Measurements from ENCODE around the gene ICA1L.
"Not testable (repeated sequence)": the region's sequence is repeated elsewhere in the genome, so short reads cannot be mapped to it uniquely, and the experiment has no call there.

The ICA1L gene
- total RNA-seq, result 1.0 to 3.9 (median 2.4) reads per million in 18 experiments

GRCh38 chr2:202871300-202872141 lies at the start of gene ICA1L:
TSS of gene ICA1L (minus strand) at chr2:202871766. CDS start at chr2:202829009, 42,757 bp downstream.
- peak; percentile 30 to 50 for DNase-seq

DNA sequence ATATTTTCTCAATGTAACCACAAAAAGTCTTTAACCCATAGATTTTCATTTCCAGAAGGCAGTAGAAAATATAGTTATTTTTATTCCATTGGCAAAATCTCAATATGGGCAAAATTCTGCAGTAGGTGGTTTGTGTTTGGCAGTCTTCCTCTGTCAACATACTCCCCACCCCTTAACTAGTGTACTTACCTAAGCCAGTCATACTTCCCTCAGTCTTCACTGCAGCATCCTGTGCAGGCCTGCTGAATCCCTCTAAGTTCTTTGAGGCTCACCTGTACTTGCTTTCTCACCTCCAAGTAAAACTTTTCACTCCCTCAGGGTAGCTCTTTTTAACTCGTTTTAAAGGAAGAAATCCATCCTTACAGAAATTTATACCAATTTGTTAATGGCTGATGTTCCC lies 47.3 kb upstream of the ICA1L start:
- DNase-seq, result no peak

DNA sequence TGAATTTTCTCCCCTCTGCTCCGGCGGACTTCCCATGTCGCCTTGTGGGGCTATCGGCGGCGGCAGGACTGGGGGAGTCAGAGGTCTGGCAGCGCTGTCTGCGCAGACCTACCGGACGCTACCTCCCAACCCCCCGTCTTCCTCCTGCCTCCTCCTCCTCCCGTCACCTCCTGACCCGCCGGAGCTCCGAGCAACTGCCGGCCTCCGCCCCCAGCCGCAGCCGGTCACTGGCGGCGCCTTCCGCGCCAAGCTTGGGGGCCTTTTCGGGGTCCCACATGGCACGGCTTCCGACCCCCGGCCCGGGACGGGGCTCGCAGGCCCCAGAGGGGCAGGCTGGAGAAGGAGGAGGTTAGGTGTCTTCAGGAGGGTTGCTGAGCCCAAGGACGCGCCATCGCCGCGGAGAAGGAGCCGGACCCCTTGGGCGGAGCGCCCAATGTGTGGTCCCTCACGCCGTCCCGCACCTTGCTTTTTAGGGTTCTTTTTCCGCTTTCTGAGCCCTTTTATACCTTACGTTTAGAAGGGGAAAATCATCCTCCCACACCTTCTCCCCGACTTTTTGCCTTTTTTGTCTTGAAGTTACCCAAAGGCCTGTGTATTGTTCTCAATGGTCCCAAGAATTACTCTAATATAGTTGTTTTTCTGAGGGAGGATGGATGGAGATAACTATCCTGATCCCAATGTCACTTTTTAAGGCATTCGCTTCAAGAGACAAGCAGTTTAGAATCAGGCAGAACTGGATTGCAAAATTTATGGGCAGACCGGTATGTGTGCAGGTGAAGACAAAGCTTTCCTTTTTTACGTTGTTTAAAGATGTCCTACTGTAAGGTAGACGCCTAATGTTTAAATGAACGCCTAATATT lies 41.0 kb upstream of the ICA1L start:
- not testable (repeated sequence) for DNase-seq

GRCh38 chr2:202911512-202912341 lies 40.2 kb upstream of the ICA1L start, which contains the start of the genes CARF and WDR12:
TSS of gene CARF (plus strand) at chr2:202912275. CDS start at chr2:202941903, 29,628 bp downstream.
TSS of gene WDR12 (minus strand) at chr2:202911673. CDS start at chr2:202911476, 197 bp downstream.
- DNase-seq, result peak; percentile 93 to 95

DNA sequence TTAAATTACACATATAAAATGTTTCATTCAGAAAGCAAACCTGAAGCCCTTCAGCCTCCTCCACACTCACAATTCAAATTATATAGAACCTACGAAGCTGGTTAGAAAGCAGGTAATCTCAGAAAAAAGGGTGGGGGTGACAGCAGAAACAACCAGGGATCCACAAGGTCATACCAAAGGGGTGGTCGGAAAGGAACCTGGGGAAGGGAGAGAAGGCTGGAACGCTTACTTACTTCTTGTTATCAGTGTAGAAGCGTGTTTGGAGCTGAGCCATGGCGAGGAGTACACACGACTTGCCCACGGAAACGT lies 39.6 kb upstream of the ICA1L start:
- DNase-seq, result no peak

DNA sequence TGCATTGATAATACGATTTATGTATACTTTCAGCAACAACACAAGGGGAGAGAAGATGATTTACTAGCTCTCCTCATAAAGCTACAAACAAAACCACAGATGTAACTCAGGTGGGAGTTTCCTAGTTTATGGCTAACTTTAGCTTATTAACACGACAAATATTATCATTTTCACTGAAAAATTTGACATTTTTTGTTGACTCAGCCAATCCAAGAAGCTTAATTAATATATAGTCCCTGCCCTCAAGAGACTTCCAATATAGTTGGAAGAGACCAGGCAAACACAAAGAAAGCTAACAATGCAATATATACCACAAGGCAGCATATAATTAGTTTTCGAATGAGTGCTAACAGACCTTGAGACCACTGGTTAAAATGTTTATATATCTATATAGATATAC lies 39.1 kb upstream of the ICA1L start:
- no peak for DNase-seq

DNA sequence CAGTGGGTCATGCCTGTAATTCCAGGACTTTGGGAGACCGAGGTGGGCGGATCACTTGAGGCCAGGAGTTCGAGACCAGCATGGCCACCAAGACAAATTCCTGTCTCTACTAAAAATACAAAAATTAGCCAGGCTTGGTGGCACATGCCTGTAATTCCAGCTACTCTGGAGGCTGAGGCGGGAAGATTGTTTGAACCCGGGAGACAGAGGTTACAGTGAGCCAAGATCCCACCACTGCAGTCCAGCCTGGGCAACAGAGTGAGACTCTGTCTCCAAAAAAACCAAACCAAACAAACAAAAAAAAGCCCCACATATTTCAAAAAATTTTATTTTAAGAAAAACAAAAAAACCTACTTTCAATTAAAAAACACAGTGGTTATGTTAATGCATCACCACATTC lies 38.7 kb upstream of the ICA1L start:
- not testable (repeated sequence) for DNase-seq

GRCh38 chr2:202909394-202910192 lies 38.0 kb upstream of the ICA1L start:
- DNase-seq, result peak; percentile 2 to 39

- DNase-seq, result no peak
These were observed 36.6 kb upstream of the ICA1L start for GRCh38 chr2:202908186-202908585.

GRCh38 chr2:202905507-202905906 lies 33.9 kb upstream of the ICA1L start:
- DNase-seq, result not testable (repeated sequence)

DNA sequence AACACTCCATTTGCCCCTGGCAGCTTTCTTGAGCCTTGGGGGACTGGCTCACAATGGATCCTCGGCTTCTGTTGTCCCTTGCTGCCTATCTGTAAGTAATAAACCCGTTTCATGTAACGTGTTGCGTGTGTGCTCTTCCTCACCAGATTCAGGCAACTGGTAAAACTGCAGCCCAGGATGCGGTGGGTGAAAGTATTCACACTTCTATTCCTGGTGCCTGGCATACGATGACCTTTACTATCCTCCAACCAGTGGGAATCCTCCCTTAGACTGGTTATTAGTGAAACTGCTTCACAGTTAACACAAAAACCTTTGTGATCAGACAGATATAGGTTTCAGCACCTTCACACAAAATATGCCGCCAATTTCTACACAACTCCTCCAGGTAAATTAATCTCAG lies 13.6 kb upstream of the ICA1L start:
- DNase-seq, result no peak

DNA sequence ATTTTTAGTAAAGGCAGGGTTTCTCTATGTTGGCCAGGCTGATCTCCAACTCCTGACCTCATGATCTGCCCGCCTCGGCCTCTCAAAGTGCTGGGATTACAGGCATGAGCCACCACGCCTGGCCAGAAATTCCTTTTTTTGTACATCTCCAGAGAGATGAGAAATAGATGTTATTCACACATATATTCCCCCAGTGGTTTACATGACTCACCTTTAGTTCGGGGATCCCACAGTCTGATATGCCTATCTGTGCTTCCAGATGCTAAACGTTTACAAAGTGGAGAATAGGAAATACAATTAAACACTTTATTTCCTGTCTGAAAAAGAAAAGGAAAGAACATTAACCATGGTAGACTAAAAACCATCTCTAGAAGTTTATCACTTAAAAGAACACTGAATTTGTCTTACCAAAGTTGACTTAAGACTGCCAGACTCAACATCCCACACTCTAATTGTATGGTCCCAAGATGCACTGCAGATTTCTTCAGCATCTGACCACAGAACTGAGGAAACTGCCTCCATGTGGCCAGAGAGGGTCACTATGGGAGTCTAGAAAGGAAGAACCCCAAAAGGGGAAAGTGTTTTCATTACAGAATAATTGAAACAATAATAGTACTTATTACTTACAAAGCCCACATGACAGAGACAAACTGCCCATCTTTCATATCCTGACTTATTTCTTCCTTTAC lies 12.6 kb upstream of the ICA1L start:
- peak; percentile 33 to 43 for DNase-seq

- DNase-seq, result no peak
These were observed 10.0 kb upstream of the ICA1L start for GRCh38 chr2:202881570-202881969.

- DNase-seq, result no peak
These were observed 6.1 kb upstream of the ICA1L start for GRCh38 chr2:202877699-202878098.

GRCh38 chr2:202870431-202871299 lies 901 bp downstream of the ICA1L start:
- peak; percentile 48 to 52 for DNase-seq

DNA sequence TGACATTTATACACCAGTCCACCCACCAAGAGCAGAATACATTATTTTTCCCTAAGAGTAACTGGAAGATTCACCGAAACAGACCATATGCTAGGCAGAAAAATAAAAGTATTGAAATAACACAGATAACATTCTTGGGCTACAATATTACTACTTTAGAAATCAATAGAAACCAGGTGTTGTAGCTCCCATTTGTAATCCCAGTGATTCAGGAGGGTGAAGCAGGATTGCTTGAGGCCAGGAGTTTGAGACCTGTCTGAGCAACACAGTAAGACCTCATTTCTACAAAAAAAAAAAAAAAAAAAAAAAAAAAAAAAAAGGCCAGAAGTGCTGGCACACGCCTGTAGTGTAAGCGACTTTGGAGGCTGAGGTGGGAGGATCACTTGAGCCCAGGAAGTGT lies 9.6 kb downstream of the ICA1L start:
- no peak for DNase-seq

DNA sequence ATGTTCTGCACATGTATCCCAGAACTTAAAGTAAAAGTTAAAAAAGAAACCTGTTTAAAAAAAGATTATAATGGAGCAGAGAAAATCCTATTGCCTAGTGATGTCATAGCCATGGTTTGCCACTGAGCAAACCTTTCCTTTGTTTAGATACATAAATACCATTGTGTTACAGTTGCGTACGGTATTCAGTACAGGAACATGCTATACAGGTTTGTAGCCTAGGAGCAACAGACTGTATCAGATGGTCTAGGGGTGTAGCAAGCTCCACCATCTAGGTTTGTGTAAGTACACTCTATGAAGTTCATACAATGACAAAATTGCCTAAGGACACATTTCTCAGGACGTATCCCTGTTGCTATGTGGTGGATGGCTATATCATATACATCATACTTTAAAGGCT lies 13.0 kb downstream of the ICA1L start:
- DNase-seq, result no peak

DNA sequence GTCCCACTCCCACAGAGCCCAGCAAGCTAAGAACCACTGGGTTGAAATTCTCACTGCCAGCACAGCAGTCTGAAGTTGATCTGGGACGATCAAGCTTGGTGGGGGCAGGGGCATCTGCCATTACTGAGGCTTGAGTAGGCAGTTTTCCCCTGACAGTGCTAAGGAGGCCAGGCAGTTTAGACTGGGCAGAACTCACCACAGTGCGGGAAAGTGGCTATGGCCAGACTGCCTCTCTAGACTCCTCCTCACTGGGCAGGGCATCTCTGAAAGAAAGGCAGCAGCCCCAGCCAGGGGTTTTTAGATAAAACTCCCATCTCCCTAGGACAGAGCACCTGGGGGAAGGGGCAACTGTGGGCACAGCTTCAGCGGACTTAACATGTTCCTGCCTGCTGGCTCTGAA lies 22.2 kb downstream of the ICA1L start:
- not testable (repeated sequence) for DNase-seq

DNA sequence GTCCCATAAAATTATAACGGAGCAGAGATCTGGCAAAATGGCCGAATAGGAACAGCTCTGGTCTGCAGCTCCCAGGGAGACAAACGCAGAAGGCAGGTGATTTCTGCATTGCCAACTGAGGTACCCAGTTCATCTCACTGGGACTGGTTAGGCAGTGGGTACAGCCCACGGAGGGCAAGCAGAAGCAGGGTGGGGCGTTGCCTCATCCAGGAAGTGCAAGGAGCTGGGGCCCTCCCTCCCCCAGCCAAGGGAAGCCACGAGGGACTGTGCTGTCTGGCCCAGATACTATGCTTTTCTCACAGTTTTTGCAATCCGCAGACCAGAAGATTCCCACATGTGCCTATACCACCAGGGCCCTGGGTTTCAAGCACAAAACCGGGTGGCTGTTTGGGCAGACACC lies 22.8 kb downstream of the ICA1L start:
- DNase-seq, result peak; percentile 78 to 84

Data from inflammatory macrophage (primary cell).